ENCODE measurements around the gene FZD4. TPM values are rescaled to one million over a fixed set of nuclear protein-coding genes. Genes with fewer than 3 reads are reported as not detected.
"Not testable (repeated sequence)": the region's sequence is repeated elsewhere in the genome, so short reads cannot be mapped to it uniquely, and the experiment has no call there.

FZD4 gene
- polyA plus RNA-seq, 3 donors = 0.05 TPM; not detected in 2

- no peak overlapping the region for H3K9ac ChIP-seq (ENCODE audit: insufficient read depth, low read length, poor library complexity, severe bottlenecking)
- WGBS (ENCODE audit: insufficient coverage) = no CpG with 5 or more reads among the region's 1 CpG
- H3K27ac Mint-ChIP-seq = no peak overlapping the region
- H3K4me3 ChIP-seq (replicated peaks in 1 of 3; ENCODE audit: low read depth in 2 of 3, low read length in 3 of 3) = no peak overlapping the region
- TF ChIP-seq CTCF (IDR thresholded peaks at IDR 0.05) = no peak
- H3K4me3 Mint-ChIP-seq = no peak overlapping the region
- H3K36me3 Mint-ChIP-seq = no peaks in the 10 kb centered on the region
- H3K9me3 ChIP-seq (replicated peaks in 1 of 2; ENCODE audit: control insufficient read depth in 1 of 2, insufficient read depth in 1 of 2, low read length in 2 of 2) = no peaks in the 10 kb centered on the region
- intact Hi-C loops (cut with micrococcal nuclease) = no loop called here
- H3K79me2 ChIP-seq (ENCODE audit: insufficient read depth, low read length) = no peaks in the 10 kb centered on the region
- no peaks in the 10 kb centered on the region for H3K4me1 Mint-ChIP-seq
- no peak overlapping the region for H3K27ac ChIP-seq (ENCODE audit: low read depth in 1 of 2, low read length in 2 of 2)
- no peaks in the 10 kb centered on the region for H3K4me1 ChIP-seq (ENCODE audit: control insufficient read depth in 1 of 2, insufficient read depth in 2 of 2, low read length in 2 of 2)
- peaks cover 0 to 2% (median 0%) of the 10 kb centered on the region in 3 donors for H3K27me3 Mint-ChIP-seq (ENCODE audit: low read depth in 3 of 3)
- H2AFZ ChIP-seq (ENCODE audit: insufficient read depth, low read depth, low read length, poor library complexity, severe bottlenecking) = no peak overlapping the region
- no peak for DNase-seq
- H3K27me3 ChIP-seq (ENCODE audit: control insufficient read depth in 2 of 2, insufficient read depth in 2 of 2, low read length in 2 of 2) = no peaks in the 10 kb centered on the region
- peaks cover 0 to 8% (median 1%) of the 10 kb centered on the region in 7 donors for H3K9me3 Mint-ChIP-seq
- no peak overlapping the region for H3K4me2 ChIP-seq (replicated peaks; ENCODE audit: extremely low read depth, low read length, poor library complexity, severe bottlenecking)
- H4K20me1 ChIP-seq (ENCODE audit: insufficient read depth, low read length) = no peaks in the 10 kb centered on the region
- no peaks in the 10 kb centered on the region for H3K36me3 ChIP-seq (replicated peaks in 1 of 2; ENCODE audit: control insufficient read depth in 1 of 2, insufficient read depth in 2 of 2, low read length in 2 of 2)
These were observed 38.9 kb downstream of the FZD4 start for GRCh38 chr11:86916330-86916729.

GRCh38 chr11:86915850-86916249 is 39.3 kb downstream of the FZD4 start:
- intact Hi-C loops (cut with micrococcal nuclease) = not testable (repeated sequence)

More at GRCh38 chr11:86915850-86916249, 39.3 kb downstream of the FZD4 start:
- not testable (repeated sequence) for H3K4me1 Mint-ChIP-seq; H4K20me1 ChIP-seq (ENCODE audit: insufficient read depth, low read length); H3K36me3 Mint-ChIP-seq; H3K9me3 ChIP-seq (replicated peaks in 1 of 2; ENCODE audit: control insufficient read depth in 1 of 2, insufficient read depth in 1 of 2, low read length in 2 of 2); H2AFZ ChIP-seq (ENCODE audit: insufficient read depth, low read depth, low read length, poor library complexity, severe bottlenecking); H3K4me2 ChIP-seq (replicated peaks; ENCODE audit: extremely low read depth, low read length, poor library complexity, severe bottlenecking); H3K27ac Mint-ChIP-seq; H3K4me3 Mint-ChIP-seq; H3K79me2 ChIP-seq (ENCODE audit: insufficient read depth, low read length); H3K9ac ChIP-seq (ENCODE audit: insufficient read depth, low read length, poor library complexity, severe bottlenecking); H3K27me3 ChIP-seq (ENCODE audit: control insufficient read depth in 2 of 2, insufficient read depth in 2 of 2, low read length in 2 of 2); H3K27me3 Mint-ChIP-seq (ENCODE audit: low read depth in 3 of 3); DNase-seq; H3K27ac ChIP-seq (ENCODE audit: low read depth in 1 of 2, low read length in 2 of 2); H3K36me3 ChIP-seq (replicated peaks in 1 of 2; ENCODE audit: control insufficient read depth in 1 of 2, insufficient read depth in 2 of 2, low read length in 2 of 2); H3K4me3 ChIP-seq (replicated peaks in 1 of 3; ENCODE audit: low read depth in 2 of 3, low read length in 3 of 3); H3K9me3 Mint-ChIP-seq; H3K4me1 ChIP-seq (ENCODE audit: control insufficient read depth in 1 of 2, insufficient read depth in 2 of 2, low read length in 2 of 2)
- no CpG with 5 or more reads among the region's 1 CpG for WGBS (ENCODE audit: insufficient coverage)
